GM18498 (cell line): ENCODE measurements around the gene FCMR.
"Not testable (repeated sequence)": the region's sequence is repeated elsewhere in the genome, so short reads cannot be mapped to it uniquely, and the experiment has no call there.

Experiments used
- ATAC-seq: cut with Tn5 transposase; IDR thresholded peaks from one replicate; pipeline ENCODE4 v1.9.1; 2021; ENCODE audit warnings: mild to moderate bottlenecking, moderate library complexity; ENCODE audit not compliant: unreplicated experiment

FCMR gene

DNA sequence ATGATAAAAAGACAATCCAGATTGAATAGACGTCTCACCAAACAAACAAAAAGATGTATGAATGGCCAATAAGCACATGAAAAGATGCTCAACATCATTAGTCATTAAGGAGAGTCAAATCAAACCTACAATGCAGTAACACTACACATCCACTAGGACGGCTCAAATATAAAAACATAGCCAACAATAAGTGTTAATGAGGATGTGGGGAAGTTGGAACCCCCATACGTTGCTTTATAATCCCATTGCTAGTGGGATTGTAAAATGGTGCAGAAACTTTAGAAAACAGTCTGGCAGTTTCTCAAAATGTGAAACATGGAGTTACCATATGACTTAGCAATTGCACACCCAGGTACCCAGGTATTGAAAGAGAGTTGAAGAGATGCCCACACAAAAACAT, 39.2 kb downstream of the FCMR start:
- ATAC-seq = no peak

DNA sequence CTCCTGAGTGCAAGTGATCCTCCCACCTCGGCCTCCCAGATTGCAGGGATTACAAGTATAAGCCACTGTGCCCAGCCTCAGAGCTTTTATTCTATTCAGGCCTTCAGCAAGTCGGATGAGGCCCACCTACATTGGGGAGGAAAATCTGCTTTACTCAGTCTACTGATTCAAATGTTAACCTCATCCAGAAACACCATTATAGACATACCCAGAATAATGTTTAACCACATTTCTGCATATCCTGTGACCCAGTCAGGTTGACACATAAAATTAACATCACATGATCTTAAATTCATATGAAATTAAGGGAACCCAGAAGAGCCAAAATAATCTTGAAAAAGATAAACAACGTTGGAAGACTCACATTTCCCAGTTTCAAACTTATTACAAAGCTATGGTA, 41.4 kb downstream of the FCMR start:
- ATAC-seq = no peak

DNA sequence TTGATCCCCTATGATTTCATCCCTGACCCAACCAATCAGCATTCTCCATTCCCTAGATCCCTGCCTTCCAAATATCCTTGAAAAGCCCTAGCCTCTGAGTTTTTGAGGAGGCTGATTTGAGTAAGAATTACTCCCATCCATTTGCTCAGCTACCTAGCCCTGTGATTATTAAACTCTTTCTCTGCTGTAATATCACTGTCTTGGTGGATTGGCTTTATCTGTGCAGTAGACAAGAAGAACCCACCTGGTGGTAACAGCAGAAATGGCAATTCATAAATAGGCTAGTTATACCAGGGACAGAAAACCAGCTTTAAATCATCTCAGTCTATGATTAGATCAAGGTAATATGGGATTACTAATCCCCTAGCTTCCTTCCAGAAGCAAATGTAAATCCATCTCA, 43.3 kb downstream of the FCMR start:
- ATAC-seq = no peak

DNA sequence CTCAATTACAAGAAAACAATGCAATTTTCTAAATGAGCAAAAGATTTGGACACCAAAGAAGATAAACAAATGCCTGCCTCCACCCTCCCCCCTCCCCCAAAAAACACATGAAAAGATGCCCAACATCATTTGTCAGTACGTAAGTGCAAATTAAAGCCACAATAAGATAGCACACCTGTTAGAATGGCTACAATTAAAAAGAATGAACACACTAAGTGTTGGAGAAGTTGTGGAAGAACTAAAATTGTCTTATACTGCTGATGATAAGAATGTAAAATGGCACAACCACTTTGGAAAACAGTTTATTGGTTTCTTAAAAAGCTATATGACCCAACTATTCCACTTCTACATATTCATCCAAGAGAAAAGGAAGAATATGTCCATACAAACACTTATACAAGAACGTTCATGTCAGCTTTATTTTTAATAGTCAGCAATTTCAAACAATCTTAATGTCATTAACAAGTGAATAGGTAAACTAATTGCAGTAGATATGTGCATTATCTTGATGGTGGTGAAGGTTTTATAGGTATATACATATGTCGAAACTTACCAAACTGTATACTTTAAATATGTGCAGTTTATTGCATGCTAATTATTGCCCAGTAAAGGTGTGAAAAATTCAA, 45.9 kb downstream of the FCMR start:
- no peak for ATAC-seq

DNA sequence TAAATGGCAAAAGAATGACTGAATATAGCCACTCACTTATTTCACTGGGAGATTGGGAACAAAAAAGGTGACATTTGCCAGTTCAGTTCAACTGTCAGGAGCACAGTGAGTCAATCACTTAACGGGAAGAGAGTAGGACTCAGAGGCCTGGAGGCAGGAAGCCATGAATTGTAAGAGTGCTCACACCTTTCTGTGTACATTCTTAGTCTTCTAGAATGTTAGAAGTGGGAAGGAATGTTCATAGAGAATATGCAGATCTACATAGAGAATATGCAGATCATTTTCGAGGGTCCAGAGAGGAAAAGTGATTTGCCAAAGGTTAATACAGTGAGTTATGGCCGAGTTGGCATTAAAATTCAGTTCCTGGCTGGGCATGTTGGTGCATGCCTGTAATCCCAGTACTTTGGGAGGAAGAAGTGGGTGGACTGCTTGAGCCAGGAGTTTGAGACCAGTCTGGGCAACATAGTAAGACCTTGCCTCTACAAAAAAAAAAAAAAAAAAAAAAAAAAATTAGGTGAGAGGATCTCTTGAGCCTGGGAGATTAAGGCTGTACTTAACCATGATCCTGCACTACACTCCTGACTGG, 48.0 kb downstream of the FCMR start:
- ATAC-seq = no peak

DNA sequence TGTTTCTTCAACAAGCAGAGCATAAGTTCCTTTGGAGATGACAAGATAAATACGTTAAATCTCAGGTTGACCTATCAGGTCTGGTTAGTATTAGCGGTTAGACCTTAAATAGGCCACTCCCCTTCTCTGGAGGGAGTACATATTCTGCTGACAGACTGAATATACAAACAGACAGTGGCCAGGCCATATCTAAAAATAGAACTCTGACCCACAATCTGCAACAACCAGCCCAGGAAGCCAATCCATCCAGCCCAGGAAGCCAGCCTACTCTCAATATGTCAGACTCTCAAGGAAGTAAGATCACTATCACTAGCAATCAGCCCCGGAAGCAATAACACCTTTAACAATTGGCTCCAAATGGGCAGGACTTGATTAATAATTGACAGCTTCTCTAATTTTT, 49.6 kb downstream of the FCMR start:
- no peak for ATAC-seq

DNA sequence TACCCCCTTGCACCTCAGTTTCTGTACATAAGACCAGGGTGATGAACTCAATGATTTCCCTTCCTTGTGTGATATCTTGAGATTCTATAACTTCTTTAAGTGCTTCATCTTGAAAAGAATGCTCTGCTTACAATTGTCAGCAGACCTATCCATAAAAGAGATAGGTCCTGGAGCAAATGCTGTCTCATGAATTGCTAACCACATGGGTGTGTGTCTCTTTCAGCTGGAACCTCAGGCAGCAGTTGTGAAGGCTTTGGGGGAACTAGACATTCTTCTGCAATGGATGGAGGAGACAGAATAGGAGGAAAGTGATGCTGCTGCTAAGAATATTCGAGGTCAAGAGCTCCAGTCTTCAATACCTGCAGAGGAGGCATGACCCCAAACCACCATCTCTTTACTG, 53.5 kb downstream of the FCMR start:
- ATAC-seq = no peak

DNA sequence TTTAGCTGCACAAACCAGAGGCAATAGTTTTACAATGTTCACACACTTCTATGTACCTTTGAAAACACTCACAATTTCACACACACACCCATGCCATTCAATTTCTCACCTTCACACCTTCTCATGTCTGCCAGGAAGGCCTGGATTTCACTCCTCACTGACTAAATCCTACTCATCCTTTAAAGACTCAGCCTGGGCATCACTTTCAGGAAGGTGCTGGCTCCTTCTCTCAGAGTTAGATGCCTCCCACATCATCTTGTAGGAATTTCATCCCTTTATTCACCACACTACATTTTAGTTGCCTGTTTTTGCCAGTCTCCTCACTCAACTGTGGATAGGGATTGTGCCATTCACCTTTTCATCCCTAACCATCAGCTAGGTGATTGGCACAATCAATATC, 54.0 kb downstream of the FCMR start:
- no peak for ATAC-seq

DNA sequence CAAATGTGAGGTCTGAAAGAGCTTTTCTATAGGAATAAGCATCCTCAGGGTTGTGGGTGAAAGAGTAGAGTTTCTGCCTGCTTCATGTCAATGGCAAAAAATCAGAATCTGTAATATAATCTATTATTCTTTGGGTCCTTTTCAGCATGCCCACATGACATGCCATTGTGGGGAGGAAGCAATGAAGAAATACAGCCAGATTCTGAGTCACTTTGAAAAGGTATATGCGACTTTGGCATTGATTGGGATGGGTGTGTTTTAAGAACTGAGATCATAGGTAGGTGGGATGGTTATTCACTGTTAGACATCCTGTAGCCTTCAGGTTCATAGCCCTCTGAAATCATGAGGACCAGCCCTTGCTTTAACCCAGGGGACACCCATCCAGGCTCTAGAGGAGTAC, 54.5 kb downstream of the FCMR start:
- no peak for ATAC-seq

DNA sequence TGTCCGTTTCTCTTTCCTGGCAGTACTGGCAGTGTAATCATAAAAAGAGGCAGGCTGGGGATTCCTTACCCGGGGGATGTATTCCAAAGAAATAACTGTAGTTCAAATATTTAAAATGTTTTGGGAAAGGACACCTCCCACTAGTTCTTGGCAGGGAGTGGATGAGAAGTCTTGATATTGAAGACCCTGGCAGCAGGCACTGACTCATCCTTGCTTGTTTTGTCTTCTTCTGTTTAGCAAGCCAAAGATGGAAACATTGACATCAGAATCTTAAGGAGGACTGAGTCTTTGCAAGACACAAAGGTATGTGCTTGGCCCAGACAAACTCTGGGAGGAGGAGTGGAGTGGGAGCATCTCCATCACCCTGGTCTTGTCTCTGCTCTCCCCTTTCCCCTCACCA, 55.7 kb downstream of the FCMR start:
- no peak for ATAC-seq

DNA sequence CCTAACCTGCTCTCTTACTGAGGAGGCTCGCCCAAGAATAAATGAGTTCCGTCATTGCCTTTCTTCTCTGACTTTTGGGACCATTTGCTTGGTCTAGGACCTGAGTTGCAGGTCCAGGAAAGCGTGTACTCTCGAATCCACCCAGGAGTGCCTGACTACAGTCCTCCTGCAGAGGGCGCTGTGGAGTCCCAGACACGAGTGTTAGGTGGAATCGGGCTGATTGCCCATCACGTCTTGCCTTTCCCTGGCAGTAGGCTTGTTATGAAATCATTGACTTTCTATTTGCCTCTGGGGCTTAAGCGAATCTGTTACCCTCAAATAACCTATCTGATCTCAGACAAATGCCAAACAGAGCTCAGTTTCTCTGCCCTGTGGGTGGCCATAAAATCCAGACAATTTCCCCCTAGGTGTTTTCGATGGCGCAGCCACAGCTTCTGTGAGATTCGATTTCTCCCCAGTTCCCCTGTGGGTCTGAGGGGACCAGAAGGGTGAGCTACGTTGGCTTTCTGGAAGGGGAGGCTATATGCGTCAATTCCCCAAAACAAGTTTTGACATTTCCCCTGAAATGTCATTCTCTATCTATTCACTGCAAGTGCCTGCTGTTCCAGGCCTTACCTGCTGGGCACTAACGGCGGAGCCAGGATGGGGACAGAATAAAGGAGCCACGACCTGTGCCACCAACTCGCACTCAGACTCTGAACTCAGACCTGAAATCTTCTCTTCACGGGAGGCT, 56.6 kb downstream of the FCMR start, which contains the start of gene IL20:
Gene IL20 (plus strand): TSS at position 685 of the 733 bp plus-strand sequence. CDS start 230 bp downstream, outside the sequence.
- no peak for ATAC-seq

DNA sequence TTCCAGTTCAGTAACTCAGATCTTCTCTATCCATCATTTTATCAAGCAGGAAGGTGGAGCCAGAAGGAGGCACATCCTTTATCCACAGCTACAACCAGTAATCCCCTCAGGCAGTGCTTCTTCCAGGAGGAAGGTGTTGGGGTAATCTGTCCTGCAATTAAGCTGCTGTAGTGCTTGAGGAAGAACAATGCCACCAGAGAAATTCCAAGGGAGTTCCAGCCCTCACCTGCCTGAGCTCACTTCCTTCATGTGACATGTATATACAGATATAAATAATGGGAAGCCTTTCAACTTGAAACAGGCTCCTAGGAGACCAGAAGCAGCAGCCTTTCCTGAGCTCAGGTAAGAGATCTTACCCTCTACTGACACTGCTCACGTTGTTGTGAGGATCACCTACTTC, 58.5 kb downstream of the FCMR start:
- ATAC-seq = no peak

DNA sequence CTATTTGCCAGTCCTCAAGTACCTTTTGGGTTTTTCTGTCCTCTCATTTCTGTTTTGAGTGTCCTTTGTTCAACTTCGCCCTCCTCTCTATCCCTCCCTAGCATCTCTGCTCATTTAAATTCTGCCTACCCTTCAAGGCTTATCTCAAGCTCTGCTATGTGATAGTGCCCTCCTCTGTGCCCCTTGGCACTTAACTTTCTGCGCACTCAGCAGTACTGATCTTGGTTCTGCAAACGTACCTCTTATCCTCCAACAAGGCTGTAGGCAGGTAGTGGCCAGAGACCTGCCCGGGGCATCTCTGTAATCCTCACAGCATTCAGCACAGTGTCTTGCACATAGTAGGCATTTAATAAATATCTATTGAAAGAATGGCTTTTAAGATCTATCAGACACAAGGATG, 61.6 kb downstream of the FCMR start:
- no peak for ATAC-seq

DNA sequence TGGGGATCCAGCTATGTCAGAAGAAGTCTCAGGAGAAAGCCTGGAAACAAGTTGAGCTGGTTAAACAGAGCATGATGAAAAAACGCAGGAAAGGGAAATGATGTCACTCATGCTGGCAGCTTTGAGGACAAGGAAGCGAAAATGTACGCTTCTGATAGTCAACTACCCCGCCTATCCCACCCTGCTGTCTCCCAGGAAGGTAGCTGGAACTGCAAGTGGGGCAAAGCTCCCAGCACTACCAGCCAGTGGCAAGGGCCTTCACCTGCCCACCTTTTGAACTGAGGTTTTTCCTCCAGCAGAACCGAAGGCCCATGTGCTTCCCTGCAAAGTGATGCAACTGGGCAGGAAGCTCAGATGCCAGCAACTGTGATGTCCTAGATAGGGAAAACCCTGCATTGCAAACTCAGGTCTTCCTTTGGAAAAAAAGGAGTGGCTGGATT, 62.6 kb downstream of the FCMR start:
- ATAC-seq = no peak

DNA sequence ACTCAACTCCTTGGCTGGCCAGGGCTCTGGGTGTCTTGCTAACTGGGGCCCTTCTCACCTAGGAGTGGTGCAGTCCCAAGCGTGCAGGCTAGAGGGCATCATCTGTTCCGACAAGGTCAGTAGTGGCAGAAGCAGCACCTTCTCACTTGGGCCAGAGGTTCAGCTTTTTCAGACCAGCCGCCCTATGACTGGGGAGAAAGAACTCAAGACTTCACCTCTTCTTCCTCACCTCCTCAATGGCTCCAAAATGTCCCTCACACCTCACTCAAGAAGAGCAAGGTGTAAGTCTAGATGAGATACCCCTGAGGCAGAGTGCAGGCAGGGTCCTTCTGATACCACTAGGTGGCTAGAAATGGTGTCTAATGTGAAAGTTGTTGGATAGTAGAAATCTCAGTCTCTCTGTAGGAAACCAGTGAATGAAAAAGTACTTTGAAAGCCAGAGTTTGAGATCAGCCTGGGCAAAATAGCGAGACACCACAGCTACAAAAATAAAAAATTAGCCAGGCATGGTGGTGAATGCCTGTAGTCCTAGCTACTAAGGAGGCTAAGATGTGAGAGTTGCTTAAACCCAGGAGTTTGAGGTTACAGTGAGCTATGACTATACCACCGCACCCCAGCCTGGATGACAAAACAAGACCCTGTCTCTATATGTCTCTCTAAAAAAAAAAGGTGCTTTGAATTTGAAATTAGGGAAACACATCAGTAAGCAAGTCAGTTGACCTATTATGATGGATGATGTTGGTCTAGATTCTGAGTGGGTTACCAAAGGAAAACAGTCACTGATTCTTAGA, 64.9 kb downstream of the FCMR start:
- no peak for ATAC-seq

DNA sequence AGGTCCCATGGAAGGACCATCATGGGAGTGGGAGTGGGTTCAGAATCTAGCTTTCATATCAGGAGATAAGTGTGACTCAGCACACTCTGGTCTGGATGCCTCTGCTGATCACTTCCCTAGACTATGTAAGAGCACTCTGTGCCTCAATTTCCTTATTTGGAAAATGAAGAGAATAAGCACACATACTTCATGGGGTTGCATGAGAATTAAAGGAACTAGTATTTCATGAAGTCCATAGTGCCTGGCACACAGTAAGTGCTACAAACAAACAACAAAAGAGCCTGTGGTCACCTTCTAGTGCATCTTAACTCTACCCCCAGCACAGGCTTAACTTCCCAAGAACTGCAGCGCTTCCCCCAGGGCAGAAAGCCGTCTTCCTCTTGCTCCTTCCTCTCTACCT, 65.9 kb downstream of the FCMR start:
- no peak for ATAC-seq

DNA sequence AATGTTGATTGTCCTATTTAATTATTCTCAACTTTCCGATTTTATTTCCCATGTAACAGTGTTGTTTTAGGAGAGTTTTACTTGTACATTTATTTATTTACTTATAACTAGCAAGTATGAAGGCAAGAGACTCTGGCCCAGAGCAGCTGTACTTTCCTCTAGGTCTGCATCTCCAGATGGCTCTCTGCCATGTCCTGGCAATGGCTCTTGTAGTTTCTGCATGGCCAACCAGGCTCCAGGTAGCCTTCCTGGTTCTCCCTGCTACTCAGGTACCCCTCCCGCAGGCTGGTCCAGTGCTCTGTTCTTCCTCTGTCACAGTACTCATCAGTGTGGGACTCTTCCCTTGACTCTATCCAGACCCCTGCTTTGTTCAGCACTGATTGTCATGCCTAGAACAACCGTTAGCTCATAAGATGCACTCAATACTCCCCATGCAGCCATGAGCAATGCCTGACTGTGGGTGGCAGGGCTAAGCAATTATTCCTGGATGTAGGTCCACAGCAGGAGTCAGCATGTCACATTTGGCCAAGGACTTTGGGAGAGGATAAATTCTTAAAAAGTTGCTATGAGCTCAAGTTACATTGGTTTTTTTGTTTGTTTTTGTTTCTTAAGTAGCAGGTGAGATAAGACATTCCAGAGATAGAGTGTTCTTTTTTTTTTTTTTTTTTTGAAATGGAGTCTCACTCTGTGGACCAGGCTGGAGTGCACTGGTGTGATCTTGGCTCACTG, 67.2 kb downstream of the FCMR start:
- ATAC-seq = no peak

DNA sequence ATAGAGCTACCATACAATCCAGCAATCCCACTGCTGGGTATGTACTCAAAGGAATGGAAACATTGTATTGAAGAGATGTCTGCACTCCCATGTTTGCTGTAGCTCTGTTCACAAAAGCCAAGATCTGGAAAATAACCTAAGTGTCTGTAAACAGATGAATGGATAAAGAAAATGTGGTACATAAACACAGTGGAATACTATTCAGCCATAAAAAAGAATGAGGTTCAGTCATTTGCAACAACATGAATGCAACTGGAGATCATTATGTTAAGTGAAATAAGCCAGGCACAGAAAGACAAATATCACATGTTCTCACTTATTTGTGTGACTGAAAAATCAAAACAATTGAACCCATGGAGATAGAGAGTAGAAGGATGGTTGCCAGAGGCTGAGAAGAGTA, 68.0 kb downstream of the FCMR start:
- not testable (repeated sequence) for ATAC-seq
